ENCODE data around the gene TRPM7.

TRPM7 gene

GRCh38 chr15:50531163-50531562 is 155.4 kb downstream of the TRPM7 start:
- Histone ChIP-seq H3K4me3 (ENCODE audit: low read depth in 1 of 2, low read length in 2 of 2) (no peak overlapping the region), H3K4me1 (ENCODE audit: control insufficient read depth in 1 of 2, insufficient read depth in 2 of 2, low read length in 2 of 2) (no peaks in the 10 kb centered on the region), H3K27ac (ENCODE audit: low read length) (no peak overlapping the region), H3K27me3 (ENCODE audit: low read depth, low read length) (no peaks in the 10 kb centered on the region), H3K9me3 (ENCODE audit: control insufficient read depth in 1 of 2, low read length in 2 of 2) (no peaks in the 10 kb centered on the region), H3K36me3 (ENCODE audit: control insufficient read depth in 1 of 2, insufficient read depth in 2 of 2, low read length in 2 of 2) (no peaks in the 10 kb centered on the region)

DNA sequence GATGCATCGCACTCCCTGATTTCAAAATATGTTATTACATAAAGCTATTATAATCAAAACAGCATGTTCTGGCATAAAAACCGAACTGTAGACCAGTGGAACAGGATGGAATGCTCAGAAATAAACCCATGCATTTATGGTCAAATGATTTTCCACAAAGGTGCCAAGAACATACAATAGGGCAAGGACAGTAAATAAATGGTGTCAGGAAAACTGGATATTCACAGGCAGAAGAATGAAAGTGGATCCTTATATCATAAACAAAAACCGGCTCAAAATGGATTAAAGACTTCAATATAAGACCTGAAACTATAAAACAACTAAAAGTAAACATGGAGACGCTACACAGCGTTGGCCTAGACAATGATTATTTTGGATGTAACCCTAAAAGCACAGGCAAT is 162.7 kb downstream of the TRPM7 start:
- H3K9me3 ChIP-seq (ENCODE audit: control insufficient read depth in 1 of 2, low read length in 2 of 2), result no peaks in the 10 kb centered on the region
- no peaks in the 10 kb centered on the region for H3K27me3 ChIP-seq (ENCODE audit: low read depth, low read length)
- no peaks in the 10 kb centered on the region for H3K36me3 ChIP-seq (ENCODE audit: control insufficient read depth in 1 of 2, insufficient read depth in 2 of 2, low read length in 2 of 2)
- no peak overlapping the region for H3K4me3 ChIP-seq (ENCODE audit: low read depth in 1 of 2, low read length in 2 of 2)
- no peaks in the 10 kb centered on the region for H3K4me1 ChIP-seq (ENCODE audit: control insufficient read depth in 1 of 2, insufficient read depth in 2 of 2, low read length in 2 of 2)
- H3K27ac ChIP-seq (ENCODE audit: low read length), result no peak overlapping the region

DNA sequence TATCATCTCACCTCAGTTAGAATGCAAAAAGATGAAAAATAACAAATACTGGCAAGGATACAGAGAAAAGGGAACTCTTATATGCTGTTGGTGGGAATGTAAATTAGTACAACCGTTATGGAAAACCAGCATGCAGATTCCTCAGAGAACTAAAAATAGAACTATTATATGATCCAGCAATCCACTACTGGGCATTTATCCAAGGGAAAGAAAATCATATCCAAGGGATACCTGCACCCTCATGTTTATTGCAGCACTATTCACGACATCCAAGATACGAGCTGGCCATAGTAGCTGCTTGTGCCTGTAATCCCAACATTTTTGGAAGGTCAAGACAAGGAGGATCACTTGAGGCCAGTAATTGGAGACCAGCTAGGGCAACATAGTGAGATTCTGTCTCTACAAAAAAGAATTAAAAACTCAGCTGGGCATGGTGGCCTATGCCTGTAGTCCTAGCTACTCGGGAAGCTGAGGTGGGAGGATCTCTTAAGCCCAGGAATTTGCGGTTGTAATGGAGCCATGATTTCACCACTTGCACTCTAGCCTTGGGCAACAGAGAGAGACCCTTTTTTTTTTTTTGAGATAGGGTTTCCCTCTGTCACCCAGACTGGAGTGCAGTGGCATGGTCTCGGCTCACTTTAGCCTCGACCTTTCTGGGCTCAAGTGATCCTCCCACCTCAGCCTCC is 166.7 kb downstream of the TRPM7 start:
- Histone ChIP-seq H3K27me3 (ENCODE audit: low read depth, low read length) (no peaks in the 10 kb centered on the region), H3K27ac (ENCODE audit: low read length) (no peak overlapping the region), H3K4me3 (ENCODE audit: low read depth in 1 of 2, low read length in 2 of 2) (no peak overlapping the region), H3K9me3 (ENCODE audit: control insufficient read depth in 1 of 2, low read length in 2 of 2) (peaks cover 0 to 3% of the 10 kb centered on the region in 2 donors), H3K36me3 (ENCODE audit: control insufficient read depth in 1 of 2, insufficient read depth in 2 of 2, low read length in 2 of 2) (no peaks in the 10 kb centered on the region), H3K4me1 (ENCODE audit: control insufficient read depth in 1 of 2, insufficient read depth in 2 of 2, low read length in 2 of 2) (no peaks in the 10 kb centered on the region)

- H3K36me3 ChIP-seq (ENCODE audit: control insufficient read depth in 1 of 2, insufficient read depth in 2 of 2, low read length in 2 of 2), result peaks cover 0 to 5% of the 10 kb centered on the region in 2 donors
- H3K27me3 ChIP-seq (ENCODE audit: low read depth, low read length), result no peaks in the 10 kb centered on the region
- H3K9me3 ChIP-seq (ENCODE audit: control insufficient read depth in 1 of 2, low read length in 2 of 2), result peaks cover 0 to 8% of the 10 kb centered on the region in 2 donors
- no peak overlapping the region for H3K27ac ChIP-seq (ENCODE audit: low read length)
- H3K4me3 ChIP-seq (ENCODE audit: low read depth in 1 of 2, low read length in 2 of 2), result no peak overlapping the region
- H3K4me1 ChIP-seq (ENCODE audit: control insufficient read depth in 1 of 2, insufficient read depth in 2 of 2, low read length in 2 of 2), result no peaks in the 10 kb centered on the region
Observed at GRCh38 chr15:50513001-50513400, 173.6 kb downstream of the TRPM7 start.
